Epithelial cell of proximal tubule (primary cell): ENCODE results near the gene PNLIPRP3. TPM values are rescaled to one million over a fixed set of nuclear protein-coding genes. Genes with fewer than 3 reads are reported as not detected.

Experiments
- DNase-seq: peaks from one replicate; pipeline ENCODE4 v3.0.0-alpha.2; 2011; ENCODE audit warnings: low read depth
- H3K4me3 ChIP-seq: 2 replicates; pipeline ENCODE4 v1.5.1; 2011; ENCODE audit warnings: low read depth, mild to moderate bottlenecking, low read length
- total RNA-seq: library from RNA; depleted of rRNA; stranded (reverse); fragments of >200 nt; gene quantifications from 2 replicates; pipeline ENCODE4 v1.2.3, GENCODE V29; 2015
- TF ChIP-seq, protein P1 (sequence below): conservative IDR thresholded peaks from 2 replicates; pipeline ENCODE4 v1.5.1; 2012; ENCODE audit warnings: low read depth, mild to moderate bottlenecking, low read length

The PNLIPRP3 gene
- total RNA-seq, 1 donor from 2014 or later: not detected

DNA sequence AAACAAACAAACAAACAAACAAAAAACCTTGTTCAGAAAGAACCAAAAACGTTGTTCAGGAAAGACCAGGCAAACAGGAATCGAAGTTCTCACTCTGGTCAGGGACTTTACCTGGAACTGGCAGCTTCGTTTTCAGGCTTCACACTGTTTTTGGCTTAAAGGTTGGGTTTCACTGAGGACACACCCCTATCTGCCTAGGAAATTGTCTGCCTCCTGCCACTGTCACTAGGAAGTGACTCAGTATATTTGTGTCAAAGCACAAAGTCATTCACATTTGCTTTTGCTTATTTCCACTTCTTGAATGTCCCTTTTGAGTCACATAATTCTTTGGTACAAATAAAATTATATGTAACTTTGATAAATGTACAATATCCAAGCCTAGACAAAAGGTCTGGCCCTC is 37.9 kb downstream of the PNLIPRP3 start:
- H3K4me3 ChIP-seq: no peak overlapping the region
- no peak for DNase-seq
- TF ChIP-seq, protein P1, sequence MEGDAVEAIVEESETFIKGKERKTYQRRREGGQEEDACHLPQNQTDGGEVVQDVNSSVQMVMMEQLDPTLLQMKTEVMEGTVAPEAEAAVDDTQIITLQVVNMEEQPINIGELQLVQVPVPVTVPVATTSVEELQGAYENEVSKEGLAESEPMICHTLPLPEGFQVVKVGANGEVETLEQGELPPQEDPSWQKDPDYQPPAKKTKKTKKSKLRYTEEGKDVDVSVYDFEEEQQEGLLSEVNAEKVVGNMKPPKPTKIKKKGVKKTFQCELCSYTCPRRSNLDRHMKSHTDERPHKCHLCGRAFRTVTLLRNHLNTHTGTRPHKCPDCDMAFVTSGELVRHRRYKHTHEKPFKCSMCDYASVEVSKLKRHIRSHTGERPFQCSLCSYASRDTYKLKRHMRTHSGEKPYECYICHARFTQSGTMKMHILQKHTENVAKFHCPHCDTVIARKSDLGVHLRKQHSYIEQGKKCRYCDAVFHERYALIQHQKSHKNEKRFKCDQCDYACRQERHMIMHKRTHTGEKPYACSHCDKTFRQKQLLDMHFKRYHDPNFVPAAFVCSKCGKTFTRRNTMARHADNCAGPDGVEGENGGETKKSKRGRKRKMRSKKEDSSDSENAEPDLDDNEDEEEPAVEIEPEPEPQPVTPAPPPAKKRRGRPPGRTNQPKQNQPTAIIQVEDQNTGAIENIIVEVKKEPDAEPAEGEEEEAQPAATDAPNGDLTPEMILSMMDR: no peak

GRCh38 chr10:116466715-116467422 is 39.2 kb downstream of the PNLIPRP3 start:
- TF ChIP-seq, protein P1: no peak

GRCh38 chr10:116469437-116469836 is 41.8 kb downstream of the PNLIPRP3 start:
- TF ChIP-seq, protein P1: no peak
- H3K4me3 ChIP-seq: no peak overlapping the region
- no peak for DNase-seq

More at GRCh38 chr10:116466715-116467422, 39.2 kb downstream of the PNLIPRP3 start:
- DNase-seq: no peak
- H3K4me3 ChIP-seq: no peak overlapping the region

GRCh38 chr10:116470071-116470470 is 42.4 kb downstream of the PNLIPRP3 start:
- H3K4me3 ChIP-seq: no peak overlapping the region
- no peak for DNase-seq
- TF ChIP-seq, protein P1: no peak

DNA sequence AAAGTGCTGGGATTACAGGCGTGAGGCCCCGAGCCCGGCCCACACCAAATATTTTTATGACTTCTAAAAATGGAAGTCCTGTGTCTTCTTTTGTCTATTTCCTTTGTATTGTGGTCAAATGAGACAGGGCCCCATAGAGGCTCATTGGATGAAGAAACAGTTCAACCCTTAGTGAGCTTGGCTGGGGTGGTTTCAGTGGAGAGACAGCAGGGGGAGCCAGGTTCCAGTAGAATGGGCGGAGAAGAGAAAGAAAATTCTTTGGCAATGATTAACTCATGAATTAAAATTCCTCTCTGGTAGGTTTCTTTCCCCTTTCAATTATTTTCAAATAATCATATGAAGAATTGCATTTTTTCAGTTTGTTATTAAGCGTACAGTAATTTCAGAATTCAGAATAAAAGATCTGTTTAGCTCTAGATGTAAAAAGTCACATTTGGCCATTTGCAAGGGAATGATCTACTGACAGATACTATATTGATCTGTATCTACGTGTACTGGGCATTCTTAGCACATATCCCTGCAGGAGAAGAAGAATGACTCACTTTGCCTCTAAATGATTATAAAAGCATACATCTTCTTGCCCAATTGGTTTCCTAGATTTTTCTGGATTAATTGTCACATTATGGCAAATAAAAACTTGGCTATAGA is 43.2 kb downstream of the PNLIPRP3 start:
- no peak overlapping the region for H3K4me3 ChIP-seq
- no peak for DNase-seq
- TF ChIP-seq, protein P1: peak; percentile 90

DNA sequence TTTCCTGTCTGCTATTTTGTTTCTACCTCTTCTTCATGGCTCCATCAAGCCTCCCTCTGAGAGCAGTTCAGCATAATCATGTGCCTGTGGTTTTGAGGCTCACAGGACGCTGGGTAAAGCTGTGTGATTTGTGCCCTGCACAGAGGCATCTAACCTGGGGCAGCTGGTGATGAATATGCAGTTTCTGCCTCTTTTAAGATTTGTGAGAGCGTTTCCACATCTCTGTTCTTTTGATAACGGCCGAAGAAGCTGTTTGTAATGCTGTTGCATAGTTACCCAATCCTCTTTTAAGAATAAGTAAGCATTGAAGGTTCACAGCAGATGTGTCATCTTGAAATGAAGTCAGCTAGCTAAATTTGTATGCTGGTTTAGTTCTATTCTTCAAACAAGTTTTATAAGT is 45.2 kb downstream of the PNLIPRP3 start:
- no peak for DNase-seq
- TF ChIP-seq, protein P1: no peak
- H3K4me3 ChIP-seq: no peak overlapping the region
